ES-I3 (cell line): ENCODE results near the gene RBMXL3.
"Not testable (repeated sequence)": the region's sequence is repeated elsewhere in the genome, so short reads cannot be mapped to it uniquely, and the experiment has no call there.

Source experiments
- H3K36me3 ChIP-seq: 2 replicates; pipeline ENCODE4 v1.6.1; 2013; ENCODE audit warnings: mild to moderate bottlenecking, low read length, control low read depth, moderate library complexity; ENCODE audit not compliant: insufficient read depth
- H3K4me1 ChIP-seq: 2 replicates; pipeline ENCODE4 v1.6.1; 2013; ENCODE audit warnings: mild to moderate bottlenecking, control low read depth, low read length; ENCODE audit not compliant: insufficient read depth
- H3K9ac ChIP-seq: 2 replicates; pipeline ENCODE4 v1.6.1; 2013; ENCODE audit warnings: low read depth, mild to moderate bottlenecking, low read length, moderate library complexity
- H3K9me3 ChIP-seq: 2 replicates; pipeline ENCODE4 v1.6.1; 2013; ENCODE audit warnings: mild to moderate bottlenecking, low read length, moderate library complexity; ENCODE audit not compliant: control insufficient read depth, insufficient read depth

Gene RBMXL3

GRCh38 chrX:115189110-115189509 is at the start of gene RBMXL3:
RBMXL3 (plus strand) TSS chrX:115189410; CDS start chrX:115189442, 32 bp downstream.
- Histone ChIP-seq H3K4me1 (no peaks in the 10 kb centered on the region), H3K36me3 (no peaks in the 10 kb centered on the region), H3K9me3 (no peaks in the 10 kb centered on the region; the same call in 1 of the 2 replicates), H3K9ac (no peak within 1 kb of the TSS)

- Histone ChIP-seq H3K9me3 (peaks cover 2% of the 10 kb centered on the region), H3K4me1 (peaks cover 10% of the 10 kb centered on the region; the same call in 1 of the 2 replicates), H3K36me3 (no peaks in the 10 kb centered on the region), H3K9ac (no peak overlapping the region)
Observed at GRCh38 chrX:115142057-115142456, 47.2 kb upstream of the RBMXL3 start.

- Histone ChIP-seq H3K36me3 (no peaks in the 10 kb centered on the region), H3K9me3 (no peaks in the 10 kb centered on the region; the same call in 1 of the 2 replicates), H3K4me1 (no peaks in the 10 kb centered on the region), H3K9ac (no peak overlapping the region)
Observed at GRCh38 chrX:115147220-115147619, 42.0 kb upstream of the RBMXL3 start.

- H3K9me3 ChIP-seq, result no peaks in the 10 kb centered on the region
- H3K4me1 ChIP-seq, result peaks cover 5% of the 10 kb centered on the region
- no peaks in the 10 kb centered on the region for H3K36me3 ChIP-seq
- H3K9ac ChIP-seq, result no peak overlapping the region
Observed at GRCh38 chrX:115173181-115173580, 16.0 kb upstream of the RBMXL3 start.

- Histone ChIP-seq H3K36me3 (no peaks in the 10 kb centered on the region), H3K4me1 (peaks cover 13% of the 10 kb centered on the region), H3K9ac (no peak overlapping the region), H3K9me3 (no peaks in the 10 kb centered on the region)
Observed at GRCh38 chrX:115174548-115174947, 14.7 kb upstream of the RBMXL3 start.

GRCh38 chrX:115177932-115178331 is 11.3 kb upstream of the RBMXL3 start:
- H3K9me3 ChIP-seq, result no peaks in the 10 kb centered on the region
- no peak overlapping the region for H3K9ac ChIP-seq
- peaks cover 13% of the 10 kb centered on the region for H3K4me1 ChIP-seq
- H3K36me3 ChIP-seq, result no peaks in the 10 kb centered on the region

GRCh38 chrX:115178473-115178872 is 10.7 kb upstream of the RBMXL3 start:
- peaks cover 13% of the 10 kb centered on the region for H3K4me1 ChIP-seq
- no peaks in the 10 kb centered on the region for H3K36me3 ChIP-seq
- H3K9me3 ChIP-seq, result no peaks in the 10 kb centered on the region
- no peak overlapping the region for H3K9ac ChIP-seq

GRCh38 chrX:115183980-115184379 is 5.2 kb upstream of the RBMXL3 start:
- Histone ChIP-seq H3K36me3 (no peaks in the 10 kb centered on the region), H3K4me1 (no peaks in the 10 kb centered on the region), H3K9ac (no peak overlapping the region), H3K9me3 (no peaks in the 10 kb centered on the region)

GRCh38 chrX:115189646-115190635 is 731 bp downstream of the RBMXL3 start:
- H3K9ac ChIP-seq, result no peak overlapping the region
- no peaks in the 10 kb centered on the region for H3K4me1 ChIP-seq
- H3K9me3 ChIP-seq, result no peaks in the 10 kb centered on the region; the same call in 1 of the 2 replicates
- no peaks in the 10 kb centered on the region for H3K36me3 ChIP-seq

GRCh38 chrX:115190636-115191489 is 1.7 kb downstream of the RBMXL3 start:
- Histone ChIP-seq H3K9me3 (no peaks in the 10 kb centered on the region; the same call in 1 of the 2 replicates), H3K4me1 (no peaks in the 10 kb centered on the region), H3K36me3 (no peaks in the 10 kb centered on the region), H3K9ac (no peak overlapping the region)

GRCh38 chrX:115191490-115192243 is 2.5 kb downstream of the RBMXL3 start:
- Histone ChIP-seq H3K4me1 (no peaks in the 10 kb centered on the region), H3K9me3 (no peaks in the 10 kb centered on the region; the same call in 1 of the 2 replicates), H3K9ac (no peak overlapping the region), H3K36me3 (no peaks in the 10 kb centered on the region)

GRCh38 chrX:115192244-115192700 is 3.1 kb downstream of the RBMXL3 start:
- Histone ChIP-seq H3K9me3 (no peaks in the 10 kb centered on the region; the same call in 1 of the 2 replicates), H3K4me1 (no peaks in the 10 kb centered on the region), H3K36me3 (no peaks in the 10 kb centered on the region), H3K9ac (no peak overlapping the region)

GRCh38 chrX:115204040-115204439 is 14.8 kb downstream of the RBMXL3 start:
- Histone ChIP-seq H3K4me1 (no peaks in the 10 kb centered on the region), H3K9me3 (peaks cover 18% of the 10 kb centered on the region), H3K9ac (no peak overlapping the region), H3K36me3 (no peaks in the 10 kb centered on the region)

GRCh38 chrX:115209547-115209946 is 20.3 kb downstream of the RBMXL3 start:
- H3K9me3 ChIP-seq, H3K36me3 ChIP-seq, H3K9ac ChIP-seq, H3K4me1 ChIP-seq: not testable (repeated sequence)
